Small intestine (tissue), 7 donors: ENCODE measurements around the gene UHMK1. TPM values are rescaled to one million over a fixed set of nuclear protein-coding genes. Genes with fewer than 3 reads are reported as not detected.

Source experiments
- DNase-seq, 2 donors: peaks; one replicate each; pipeline versions ENCODE4 v3.0.0 to v3.0.0-alpha.2; 2013
- FAIRE-seq: peaks from 2 replicates; lab custom pipeline; 2012; peaks lifted over from hg19 to GRCh38; lab: Jason Lieb, UNC
- H3K27ac ChIP-seq, 3 donors: one replicate each; pipeline ENCODE4 v1.5.1; 2013; ENCODE audit warnings: low read length in 2 of 3, mild to moderate bottlenecking in 2 of 3, control low read depth in 1 of 3, inconsistent platforms in 1 of 3, low read depth in 1 of 3, moderate library complexity in 1 of 3
- H3K27me3 ChIP-seq, 3 donors: one replicate each; pipeline ENCODE4 v1.6.1; 2013; ENCODE audit warnings: low read length in 3 of 3, inconsistent platforms in 1 of 3; ENCODE audit not compliant: control insufficient read depth in 3 of 3, insufficient read depth in 3 of 3
- H3K36me3 ChIP-seq, 3 donors: one replicate each; pipeline ENCODE4 v1.6.1; 2013; ENCODE audit warnings: low read length in 3 of 3, inconsistent platforms in 1 of 3, low read depth in 1 of 3, mild to moderate bottlenecking in 1 of 3, moderate library complexity in 1 of 3; ENCODE audit not compliant: control insufficient read depth in 3 of 3, insufficient read depth in 2 of 3
- H3K4me1 ChIP-seq, 3 donors: one replicate each; pipeline ENCODE4 v1.6.1; 2013; ENCODE audit warnings: low read length in 2 of 3, inconsistent platforms in 1 of 3, low read depth in 1 of 3, mild to moderate bottlenecking in 1 of 3, moderate library complexity in 1 of 3; ENCODE audit not compliant: control insufficient read depth in 3 of 3, insufficient read depth in 2 of 3
- H3K4me3 ChIP-seq, 3 donors: one replicate each; pipeline ENCODE4 v1.5.1; 2013; ENCODE audit warnings: low read length in 3 of 3, control low read depth in 1 of 3, inconsistent platforms in 1 of 3, low read depth in 1 of 3, mild to moderate bottlenecking in 1 of 3, moderate library complexity in 1 of 3
- H3K9me3 ChIP-seq, 2 donors: one replicate each; pipeline ENCODE4 v1.6.1; 2013; ENCODE audit warnings: low read depth in 1 of 2, low read length in 1 of 2; ENCODE audit not compliant: control insufficient read depth in 2 of 2, insufficient read depth in 1 of 2
- WGBS, 3 donors: extraction: QIAGEN DNeasy Blood & Tissue Kit; methylation state at CpG; one replicate each; pipeline ENCODE4 v1.1.7; 2013; 5-methylcytosine and 5-hydroxymethylcytosine counted together
- polyA plus RNA-seq, 4 donors: library from polyadenylated mRNA; stranded (reverse) in 3 of 4; unstranded in 1 of 4; fragments of 200-250 nt in 3 of 4; fragments of 120-200 nt in 1 of 4; gene quantifications; one replicate each; pipeline versions ENCODE4 v1.2.1 to v1.2.3, GENCODE V29; 2013
- donor health status: healthy with polysubstance abuse.
- donor health status: control.
- donor health status: control.
- donor health status: Bipolar disorder and iron deficiency.
- donor health status: healthy.

The UHMK1 gene
- polyA plus RNA-seq, 4 donors = 13.0 to 40.8 (median 17.6) TPM

GRCh38 chr1:162497104-162497722 lies 405 bp upstream of the UHMK1 start:
- Histone ChIP-seq H3K9me3 (no peaks in the 10 kb centered on the region), H3K27ac (peak overlapping the region; percentile 71 to 95 (median 87)), H3K27me3 (no peaks in the 10 kb centered on the region), H3K4me1 (peaks cover 2 to 8% (median 3%) of the 10 kb centered on the region in 3 donors), H3K4me3 (peak overlapping the region; percentile 94 to 99 (median 97)), H3K36me3 (peaks cover 5 to 11% (median 9%) of the 10 kb centered on the region in 3 donors)
- 49 to 50% (median 50%) methylated on average over 13 of the region's 13 CpGs for WGBS, 3 donors
- no peak for DNase-seq
- no peak for FAIRE-seq

GRCh38 chr1:162498496-162498810 lies 835 bp downstream of the UHMK1 start:
- H3K27me3 ChIP-seq = no peaks in the 10 kb centered on the region
- WGBS, 3 donors = 1 to 2% (median 1%) methylated on average over 7 of the region's 7 CpGs
- FAIRE-seq = no peak
- peaks cover 2 to 8% (median 3%) of the 10 kb centered on the region in 3 donors for H3K4me1 ChIP-seq
- peak in 1 of 2 donors; percentile 20 for DNase-seq
- H3K4me3 ChIP-seq = peak overlapping the region; percentile 94 to 99 (median 97)
- H3K9me3 ChIP-seq = no peaks in the 10 kb centered on the region
- H3K36me3 ChIP-seq = peaks cover 5 to 15% (median 9%) of the 10 kb centered on the region in 3 donors
- H3K27ac ChIP-seq = peak overlapping the region in 2 of 3 donors; percentile 87 to 95

DNA sequence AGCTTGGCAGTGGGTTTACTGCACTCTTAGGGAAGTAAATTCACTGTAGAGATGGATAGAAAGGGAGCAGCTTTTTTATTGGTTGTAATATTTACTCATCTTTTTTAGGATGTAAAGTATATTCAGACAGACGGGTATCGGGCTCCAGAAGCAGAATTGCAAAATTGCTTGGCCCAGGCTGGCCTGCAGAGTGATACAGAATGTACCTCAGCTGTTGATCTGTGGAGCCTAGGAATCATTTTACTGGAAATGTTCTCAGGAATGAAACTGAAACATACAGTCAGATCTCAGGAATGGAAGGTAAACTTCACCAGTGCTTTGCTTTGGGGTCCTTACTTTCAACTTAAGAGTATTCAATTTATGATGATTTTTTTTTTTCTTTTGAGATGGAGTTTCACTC lies 3.2 kb downstream of the UHMK1 start:
- Histone ChIP-seq H3K4me3 (no peak overlapping the region), H3K4me1 (peaks cover 2 to 8% (median 3%) of the 10 kb centered on the region in 3 donors), H3K27ac (no peak overlapping the region), H3K36me3 (peaks cover 9 to 17% (median 9%) of the 10 kb centered on the region in 3 donors), H3K9me3 (no peaks in the 10 kb centered on the region), H3K27me3 (no peaks in the 10 kb centered on the region)
- DNase-seq (no peak), FAIRE-seq (no peak)
- WGBS, 3 donors = 80 to 85% (median 83%) methylated on average over 2 of the region's 2 CpGs

DNA sequence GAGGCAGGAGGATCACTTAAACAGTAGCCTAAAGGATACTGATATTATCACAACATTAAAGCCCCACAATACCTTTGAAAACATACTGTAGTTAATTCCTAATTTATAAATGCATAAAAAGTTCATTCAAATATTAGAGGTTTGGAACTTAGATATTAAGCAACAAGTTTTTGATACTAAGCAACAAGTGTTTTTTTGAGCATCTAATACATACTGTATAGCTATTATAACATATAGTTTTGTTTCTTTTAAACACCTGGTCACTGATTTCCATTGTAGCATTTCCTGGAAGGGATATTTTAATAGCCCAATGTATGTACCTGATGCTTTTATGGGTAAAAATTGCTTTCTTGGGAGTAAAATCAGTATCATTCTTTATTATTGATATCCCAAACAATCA lies 4.5 kb downstream of the UHMK1 start:
- Histone ChIP-seq H3K9me3 (no peaks in the 10 kb centered on the region), H3K27ac (no peak overlapping the region), H3K4me1 (peaks cover 2 to 7% (median 2%) of the 10 kb centered on the region in 3 donors), H3K36me3 (peaks cover 9 to 20% (median 11%) of the 10 kb centered on the region in 3 donors), H3K27me3 (no peaks in the 10 kb centered on the region), H3K4me3 (no peak overlapping the region)
- no peak for DNase-seq
- FAIRE-seq = no peak

DNA sequence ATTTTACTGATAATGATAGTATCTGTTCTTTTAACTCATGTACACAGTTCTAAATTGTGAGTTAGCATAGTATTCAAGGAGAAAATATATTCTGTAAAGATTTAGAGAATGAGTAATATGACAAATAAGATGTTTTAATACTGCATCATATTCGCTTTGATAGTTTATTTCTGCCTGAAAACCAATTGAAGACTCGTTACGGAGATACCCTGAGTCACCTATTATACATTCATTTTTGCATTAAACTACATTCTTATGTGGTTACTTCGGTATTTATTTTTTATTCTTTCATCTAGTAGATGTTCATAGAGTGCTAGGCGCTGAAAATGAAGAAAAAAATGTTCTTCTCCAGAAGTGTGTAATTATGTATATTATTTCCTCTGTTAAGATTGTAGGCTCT lies 5.3 kb downstream of the UHMK1 start:
- WGBS, 3 donors = 93 to 97% (median 96%) methylated on average over 5 of the region's 5 CpGs
- FAIRE-seq = no peak
- H3K9me3 ChIP-seq = no peaks in the 10 kb centered on the region
- DNase-seq = no peak
- H3K36me3 ChIP-seq = peaks cover 9 to 24% (median 11%) of the 10 kb centered on the region in 3 donors
- H3K27me3 ChIP-seq = no peaks in the 10 kb centered on the region
- H3K4me1 ChIP-seq = peaks cover 0 to 4% (median 2%) of the 10 kb centered on the region in 3 donors
- H3K4me3 ChIP-seq = no peak overlapping the region
- no peak overlapping the region for H3K27ac ChIP-seq

- no peak for FAIRE-seq
These were observed 29.7 kb downstream of the UHMK1 start for GRCh38 chr1:162527314-162527713.

GRCh38 chr1:162530307-162530987 lies 32.8 kb downstream of the UHMK1 start:
- Histone ChIP-seq H3K36me3 (peaks cover under 1 to 4% (median 3%) of the 10 kb centered on the region in 3 donors), H3K4me3 (no peak overlapping the region), H3K27me3 (no peaks in the 10 kb centered on the region), H3K9me3 (no peaks in the 10 kb centered on the region), H3K4me1 (no peaks in the 10 kb centered on the region), H3K27ac (peak overlapping the region in 1 of 3 donors; percentile 31)
- no peak for DNase-seq
- 70 to 86% (median 75%) methylated on average over 7 of the region's 7 CpGs for WGBS, 3 donors
- FAIRE-seq = no peak

More at GRCh38 chr1:162527314-162527713, 29.7 kb downstream of the UHMK1 start:
- no peaks in the 10 kb centered on the region for H3K9me3 ChIP-seq
- H3K27ac ChIP-seq = no peak overlapping the region
- no peak for DNase-seq
- H3K27me3 ChIP-seq = no peaks in the 10 kb centered on the region
- peaks cover 3 to 12% (median 7%) of the 10 kb centered on the region in 3 donors for H3K36me3 ChIP-seq
- no peak overlapping the region for H3K4me3 ChIP-seq
- no peaks in the 10 kb centered on the region for H3K4me1 ChIP-seq

DNA sequence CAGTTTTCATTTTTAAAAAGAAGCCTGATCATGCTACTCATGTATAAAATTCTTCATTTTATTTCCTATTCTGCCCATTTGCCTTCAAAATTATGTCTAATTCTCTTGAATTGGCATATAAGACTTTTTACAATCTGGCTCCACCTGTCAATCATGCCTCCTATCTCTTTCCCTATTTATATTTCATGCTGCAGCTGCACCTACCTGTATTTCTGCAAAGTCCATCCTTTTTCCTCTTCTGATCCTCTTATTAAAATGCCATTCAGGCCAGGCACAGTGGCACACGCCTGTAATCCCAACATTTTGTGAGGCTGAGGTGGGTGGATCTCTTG lies 33.3 kb downstream of the UHMK1 start:
- FAIRE-seq = no peak
- DNase-seq = no peak
- Histone ChIP-seq H3K4me3 (no peak overlapping the region), H3K36me3 (peaks cover 0 to 4% (median under 1%) of the 10 kb centered on the region in 3 donors), H3K9me3 (no peaks in the 10 kb centered on the region), H3K4me1 (no peaks in the 10 kb centered on the region), H3K27me3 (no peaks in the 10 kb centered on the region), H3K27ac (no peak overlapping the region)
- 96 to 100% (median 98%) methylated on average over 1 of the region's 1 CpG for WGBS, 3 donors
